Kidney capillary endothelial cell (primary cell): ENCODE measurements around the gene TM9SF3.
A peak's percentile ranks its signal among the peaks of the same experiment; 100 is the strongest.

Experiments used
- DNase-seq: peaks from one replicate; pipeline ENCODE4 v3.0.0-alpha.2; 2018; ENCODE audit warnings: low spot score

Gene TM9SF3

DNA sequence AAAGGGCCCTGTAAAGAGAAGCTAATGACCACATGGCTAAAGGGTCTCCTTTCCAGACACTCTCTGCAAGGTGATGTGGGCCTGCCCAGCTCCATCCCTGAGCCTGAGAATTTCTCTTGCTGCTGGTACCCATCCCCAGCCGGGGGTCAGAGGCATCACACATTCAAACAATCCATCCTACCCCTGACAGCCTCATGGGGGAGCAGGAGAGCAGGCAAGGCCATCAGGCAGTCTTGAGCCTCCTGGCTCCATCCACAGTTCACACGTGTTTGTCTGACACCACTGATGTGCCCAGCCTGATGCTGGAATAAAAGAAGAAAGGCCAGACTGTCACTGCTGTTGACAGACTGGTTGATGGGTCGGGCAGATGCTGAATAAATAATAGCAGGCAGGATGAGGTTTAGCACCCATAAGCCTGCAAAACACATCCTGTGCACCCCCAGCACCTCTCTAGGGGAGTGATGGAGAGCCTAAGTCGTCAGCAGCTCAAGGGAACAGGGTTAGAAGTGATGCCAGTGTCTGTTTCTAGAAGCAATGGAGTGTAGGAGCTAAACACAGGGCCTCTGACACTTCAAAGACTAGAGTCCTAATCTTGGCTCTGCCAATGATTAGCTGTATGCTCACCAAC, 116.6 kb downstream of the TM9SF3 start:
- peak; percentile 15 for DNase-seq

- no peak for DNase-seq
These were observed 118.0 kb downstream of the TM9SF3 start for GRCh38 chr10:96468845-96469244.
